Hepatic stellate cell (primary cell): ENCODE measurements around the gene BLACAT1.
"Not testable (repeated sequence)": the region's sequence is repeated elsewhere in the genome, so short reads cannot be mapped to it uniquely, and the experiment has no call there.

Experiments used
- DNase-seq: peaks from one replicate; pipeline ENCODE4 v3.0.0; 2011; ENCODE audit warnings: low spot score

BLACAT1 gene

DNA sequence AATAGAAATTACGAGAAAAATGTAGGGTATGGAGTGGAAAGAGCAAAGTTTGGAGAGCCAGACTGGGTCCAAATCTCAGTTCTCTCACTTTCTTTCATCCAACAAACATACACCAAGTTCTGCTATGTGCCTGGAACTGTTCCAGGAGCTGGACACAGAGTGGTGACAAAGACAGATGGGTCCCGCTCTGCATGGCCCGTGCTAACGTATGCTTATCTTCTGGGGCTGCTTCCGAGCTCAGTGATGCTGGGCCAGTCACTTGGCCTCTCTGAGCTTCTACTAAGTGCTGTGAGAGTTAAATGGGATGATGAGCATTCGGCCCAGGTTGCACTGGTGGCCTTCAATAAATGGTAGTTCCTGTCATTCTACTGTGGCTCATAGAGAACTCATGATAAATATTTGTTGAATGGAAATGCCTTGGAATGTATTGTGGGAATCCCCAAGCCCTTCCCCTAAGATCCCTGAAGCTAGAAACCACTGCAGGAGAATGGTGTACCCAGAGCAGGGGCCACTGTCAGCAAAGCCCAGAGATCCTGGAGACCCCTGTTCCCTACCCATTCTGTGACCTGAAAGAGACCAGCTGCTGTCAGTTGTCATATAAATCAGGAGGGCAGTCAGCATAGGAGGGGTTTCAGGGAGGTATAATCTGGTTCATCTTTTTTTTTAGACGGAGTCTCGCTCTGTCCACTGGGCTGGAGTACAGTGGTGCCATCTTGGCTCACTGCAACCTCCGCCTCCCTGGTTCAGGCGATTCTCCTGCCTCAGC is 37.8 kb downstream of the BLACAT1 start:
- no peak for DNase-seq

DNA sequence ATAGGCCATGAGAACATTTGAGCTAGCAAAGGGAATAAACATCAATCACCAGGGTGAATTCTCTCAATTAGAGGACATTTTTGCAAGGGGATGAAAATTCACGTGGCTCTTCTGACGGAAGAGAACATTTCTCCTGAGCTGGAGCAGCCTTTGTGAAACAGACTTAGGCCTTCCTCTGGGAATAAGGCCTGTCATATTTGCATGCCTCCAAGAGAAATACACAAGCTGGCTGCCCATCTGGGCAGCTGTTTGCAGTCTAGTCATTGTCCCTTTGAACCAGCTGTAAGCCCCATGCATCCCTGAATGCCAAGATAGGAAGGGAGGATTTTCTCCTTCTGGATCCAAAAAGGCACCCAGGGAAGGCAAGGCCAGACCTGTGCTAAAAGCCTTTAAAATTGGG is 39.5 kb downstream of the BLACAT1 start:
- no peak for DNase-seq

DNA sequence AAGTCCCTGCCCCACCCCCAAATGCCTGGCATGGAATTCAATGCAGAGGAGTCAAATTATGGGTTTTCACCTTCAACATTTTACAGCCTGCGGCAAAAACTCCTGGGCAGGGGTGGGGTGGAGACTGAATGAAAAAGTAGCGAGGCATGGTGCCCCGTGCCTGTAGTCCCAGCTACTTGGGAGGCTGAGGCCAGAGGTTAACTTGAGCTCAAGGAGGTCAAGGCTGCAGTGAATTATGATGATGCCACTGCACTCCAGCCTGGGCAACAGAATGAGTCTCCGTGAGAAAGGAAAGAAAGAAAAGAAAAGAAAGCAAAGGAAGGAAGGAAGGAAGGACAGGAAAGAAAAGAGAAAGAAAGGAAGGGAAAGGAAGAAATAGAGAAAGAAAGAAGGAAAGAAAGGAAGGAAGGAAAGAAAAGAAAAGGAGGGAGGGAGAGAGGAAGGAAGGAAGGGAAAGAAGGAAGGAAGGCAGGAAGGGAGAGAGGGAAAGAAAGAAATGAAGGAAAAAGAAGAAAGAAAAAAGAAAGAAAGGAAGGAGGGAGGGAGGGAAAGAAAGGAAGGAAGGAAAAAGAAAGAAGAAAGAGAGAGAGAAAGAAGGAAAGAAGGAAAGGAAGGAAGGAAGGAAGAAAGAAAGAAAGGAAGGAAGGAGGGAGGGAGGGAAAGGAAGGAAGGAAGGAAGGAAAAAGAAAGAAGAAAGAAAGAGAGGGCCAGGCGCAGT is 45.1 kb downstream of the BLACAT1 start:
- DNase-seq, result no peak

DNA sequence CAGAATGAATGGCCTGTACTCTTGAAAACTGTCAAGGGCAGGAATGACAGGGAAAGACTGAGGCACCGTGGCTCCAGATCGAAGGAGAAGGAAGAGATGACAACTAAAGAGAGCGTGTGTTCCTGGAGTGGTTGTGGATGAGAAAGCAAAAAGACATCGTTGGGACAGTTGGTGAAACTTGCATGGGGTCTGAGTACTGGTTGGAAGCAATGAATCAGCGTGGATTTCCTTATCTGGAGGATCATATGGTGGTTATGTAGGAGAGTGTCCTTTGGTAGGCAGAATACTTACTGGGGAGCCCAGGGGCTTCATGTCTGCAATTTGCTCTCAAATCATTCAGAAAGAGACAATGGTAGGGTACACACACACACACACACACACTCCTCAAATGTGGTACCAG is 47.9 kb downstream of the BLACAT1 start:
- DNase-seq, result no peak

DNA sequence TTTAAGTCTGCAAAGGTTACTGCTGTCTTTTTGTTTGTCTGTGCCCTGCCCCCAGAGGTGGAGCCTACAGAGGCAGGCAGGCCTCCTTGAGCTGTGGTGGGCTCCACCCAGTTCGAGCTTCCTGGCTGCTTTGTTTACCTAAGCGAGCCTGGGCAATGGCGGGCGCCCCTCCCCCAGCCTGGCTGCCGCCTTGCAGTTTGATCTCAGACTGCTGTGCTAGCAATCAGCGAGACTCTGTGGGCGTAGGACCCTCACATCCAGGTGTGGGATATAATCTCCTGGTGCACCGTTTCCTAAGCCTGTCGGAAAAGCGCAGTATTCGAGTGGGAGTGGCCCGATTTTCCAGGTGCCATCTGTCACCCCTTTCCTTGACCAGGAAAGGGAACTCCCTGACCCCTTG is 49.6 kb downstream of the BLACAT1 start:
- not testable (repeated sequence) for DNase-seq
